Hypothalamus (tissue), 51 donors: ENCODE measurements around the gene PLVAP.

Experiments used
- DNase-seq, 51 donors: peaks; one replicate each; lab custom pipeline; 2025; lab: John Stamatoyannopoulos, UW

The PLVAP gene

GRCh38 chr19:17359905-17360800, 17.0 kb downstream of the PLVAP start:
- DNase-seq: no peak

- DNase-seq: no peak
Measured at GRCh38 chr19:17358395-17358794, 18.7 kb downstream of the PLVAP start.

- DNase-seq: no peak
Measured at GRCh38 chr19:17357724-17358123, 19.4 kb downstream of the PLVAP start.

- DNase-seq: no peak
Measured at GRCh38 chr19:17357078-17357666, 20.0 kb downstream of the PLVAP start.

GRCh38 chr19:17353386-17353785, 23.8 kb downstream of the PLVAP start:
- no peak for DNase-seq

GRCh38 chr19:17352608-17353280, 24.4 kb downstream of the PLVAP start:
- peak in 4 of 51 donors; percentile 10 to 26 (median 16) for DNase-seq

- no peak for DNase-seq
Measured at GRCh38 chr19:17351815-17352435, 25.2 kb downstream of the PLVAP start.

- peak in 6 of 51 donors; percentile 16 to 56 (median 28) for DNase-seq
Measured at GRCh38 chr19:17348700-17349099, 28.4 kb downstream of the PLVAP start.

GRCh38 chr19:17347877-17348276, 29.3 kb downstream of the PLVAP start:
- DNase-seq: no peak

GRCh38 chr19:17347361-17347760, 29.8 kb downstream of the PLVAP start:
- DNase-seq: no peak

- DNase-seq: peak in 39 of 51 donors; percentile 12 to 77 (median 47)
Measured at GRCh38 chr19:17346109-17346671, 31.0 kb downstream of the PLVAP start.

- no peak for DNase-seq
Measured at GRCh38 chr19:17341845-17342244, 35.3 kb downstream of the PLVAP start.

GRCh38 chr19:17341386-17341785, 35.8 kb downstream of the PLVAP start:
- DNase-seq: no peak

- DNase-seq: no peak
Measured at GRCh38 chr19:17340871-17341357, 36.2 kb downstream of the PLVAP start.

GRCh38 chr19:17340302-17340870, 36.8 kb downstream of the PLVAP start:
- DNase-seq: no peak

GRCh38 chr19:17339088-17339741, 37.9 kb downstream of the PLVAP start:
- DNase-seq: no peak

- DNase-seq: no peak
Measured at GRCh38 chr19:17338433-17339078, 38.6 kb downstream of the PLVAP start.

- no peak for DNase-seq
Measured at GRCh38 chr19:17337675-17338432, 39.3 kb downstream of the PLVAP start.
